ENCODE data around the gene CMKLR1.

CMKLR1 gene

DNA sequence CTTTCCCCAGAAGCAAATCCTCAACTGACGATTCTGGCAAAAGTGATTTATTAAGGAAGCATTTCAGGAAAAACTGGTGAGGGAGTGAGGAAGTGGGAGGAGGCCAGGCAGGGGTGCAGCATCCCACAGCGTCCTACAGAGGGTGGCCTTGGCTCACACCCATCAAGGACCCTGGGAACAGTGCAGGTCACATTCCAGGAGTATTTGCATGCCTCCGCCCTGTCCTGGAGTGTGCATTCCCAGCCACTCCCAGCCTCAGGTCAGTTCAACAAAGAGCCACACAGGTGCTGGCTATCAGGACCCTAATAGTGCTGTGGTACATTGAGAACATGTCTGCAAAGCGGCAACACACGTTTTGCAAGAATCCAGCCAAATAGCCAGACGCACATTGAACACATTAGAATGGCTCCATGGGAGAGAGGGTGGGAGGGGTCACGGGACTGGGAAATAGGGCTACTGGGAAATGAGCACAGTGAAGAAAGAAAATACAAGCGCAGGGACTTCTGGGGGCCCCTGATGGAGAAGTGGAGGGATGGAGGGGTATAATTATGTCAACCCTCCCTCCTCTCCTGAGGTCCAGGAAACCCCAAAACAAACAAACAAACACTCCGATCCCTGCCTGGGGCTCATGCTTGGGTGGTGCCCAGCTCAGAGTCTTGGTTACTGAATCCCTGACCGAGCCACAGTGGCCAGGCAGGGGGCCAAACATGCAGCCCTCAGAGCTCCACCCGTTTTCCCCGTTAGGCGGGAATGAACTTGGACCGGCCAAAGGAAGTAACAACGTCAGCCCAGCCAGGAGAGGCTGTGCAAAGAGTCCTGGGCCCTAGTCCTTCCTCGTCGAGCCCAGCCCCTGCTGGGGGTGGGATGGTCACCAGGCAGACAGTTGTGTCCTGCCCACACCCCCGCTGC, 36.5 kb downstream of the CMKLR1 start:
- no peak overlapping the region for H3K4me3 ChIP-seq (ENCODE audit: control insufficient read depth, low read depth, low read length)
- peak; percentile 47 for DNase-seq (ENCODE audit: low read depth)
- TF ChIP-seq, protein P1, sequence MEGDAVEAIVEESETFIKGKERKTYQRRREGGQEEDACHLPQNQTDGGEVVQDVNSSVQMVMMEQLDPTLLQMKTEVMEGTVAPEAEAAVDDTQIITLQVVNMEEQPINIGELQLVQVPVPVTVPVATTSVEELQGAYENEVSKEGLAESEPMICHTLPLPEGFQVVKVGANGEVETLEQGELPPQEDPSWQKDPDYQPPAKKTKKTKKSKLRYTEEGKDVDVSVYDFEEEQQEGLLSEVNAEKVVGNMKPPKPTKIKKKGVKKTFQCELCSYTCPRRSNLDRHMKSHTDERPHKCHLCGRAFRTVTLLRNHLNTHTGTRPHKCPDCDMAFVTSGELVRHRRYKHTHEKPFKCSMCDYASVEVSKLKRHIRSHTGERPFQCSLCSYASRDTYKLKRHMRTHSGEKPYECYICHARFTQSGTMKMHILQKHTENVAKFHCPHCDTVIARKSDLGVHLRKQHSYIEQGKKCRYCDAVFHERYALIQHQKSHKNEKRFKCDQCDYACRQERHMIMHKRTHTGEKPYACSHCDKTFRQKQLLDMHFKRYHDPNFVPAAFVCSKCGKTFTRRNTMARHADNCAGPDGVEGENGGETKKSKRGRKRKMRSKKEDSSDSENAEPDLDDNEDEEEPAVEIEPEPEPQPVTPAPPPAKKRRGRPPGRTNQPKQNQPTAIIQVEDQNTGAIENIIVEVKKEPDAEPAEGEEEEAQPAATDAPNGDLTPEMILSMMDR (IDR thresholded peaks at IDR 0.05; ENCODE audit: control insufficient read depth, insufficient read depth, low read depth, low read length, missing control alignments) = peak; percentile 7

DNA sequence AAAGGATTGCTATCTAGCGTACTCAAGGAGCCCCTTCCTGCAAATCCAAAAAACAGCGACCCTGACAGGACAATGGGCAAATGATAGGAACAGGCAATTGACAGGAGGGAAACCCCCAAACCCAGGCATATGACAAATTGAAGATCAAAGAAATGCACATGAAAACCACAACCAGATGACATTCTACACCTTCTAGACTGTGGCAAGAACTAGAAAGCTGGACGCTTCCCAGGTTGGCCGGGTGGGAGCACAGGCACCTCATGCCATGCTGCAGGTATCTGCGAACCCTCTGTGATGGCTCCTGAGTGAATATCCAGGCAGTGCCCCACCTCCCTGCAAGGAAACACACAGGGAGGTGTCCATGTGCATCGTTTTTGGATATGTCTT, 37.1 kb downstream of the CMKLR1 start:
- H3K4me3 ChIP-seq (ENCODE audit: control insufficient read depth, low read depth, low read length) = no peak overlapping the region
- no peak for DNase-seq (ENCODE audit: low read depth)
- TF ChIP-seq, protein P1 (IDR thresholded peaks at IDR 0.05; ENCODE audit: control insufficient read depth, insufficient read depth, low read depth, low read length, missing control alignments) = no peak

DNA sequence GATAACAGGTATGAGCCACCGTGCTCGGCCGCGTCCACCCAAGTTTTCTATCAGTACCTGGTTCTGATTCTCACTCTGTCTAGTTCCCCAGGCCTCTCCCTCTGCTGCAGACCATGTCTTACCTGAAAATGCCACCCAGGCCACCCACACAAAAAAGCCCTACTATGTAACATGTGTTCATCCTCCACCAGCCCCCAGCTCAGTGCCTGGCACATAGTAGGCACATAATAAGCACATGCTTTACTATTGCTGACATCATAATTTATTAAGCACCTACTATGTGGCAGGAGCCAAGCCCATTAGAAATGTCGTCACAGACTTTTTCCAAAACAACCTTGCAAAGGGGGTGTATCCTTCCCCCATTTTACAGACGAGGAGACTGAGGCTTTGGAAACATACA, 37.8 kb downstream of the CMKLR1 start:
- no peak overlapping the region for H3K4me3 ChIP-seq (ENCODE audit: control insufficient read depth, low read depth, low read length)
- DNase-seq (ENCODE audit: low read depth) = no peak

DNA sequence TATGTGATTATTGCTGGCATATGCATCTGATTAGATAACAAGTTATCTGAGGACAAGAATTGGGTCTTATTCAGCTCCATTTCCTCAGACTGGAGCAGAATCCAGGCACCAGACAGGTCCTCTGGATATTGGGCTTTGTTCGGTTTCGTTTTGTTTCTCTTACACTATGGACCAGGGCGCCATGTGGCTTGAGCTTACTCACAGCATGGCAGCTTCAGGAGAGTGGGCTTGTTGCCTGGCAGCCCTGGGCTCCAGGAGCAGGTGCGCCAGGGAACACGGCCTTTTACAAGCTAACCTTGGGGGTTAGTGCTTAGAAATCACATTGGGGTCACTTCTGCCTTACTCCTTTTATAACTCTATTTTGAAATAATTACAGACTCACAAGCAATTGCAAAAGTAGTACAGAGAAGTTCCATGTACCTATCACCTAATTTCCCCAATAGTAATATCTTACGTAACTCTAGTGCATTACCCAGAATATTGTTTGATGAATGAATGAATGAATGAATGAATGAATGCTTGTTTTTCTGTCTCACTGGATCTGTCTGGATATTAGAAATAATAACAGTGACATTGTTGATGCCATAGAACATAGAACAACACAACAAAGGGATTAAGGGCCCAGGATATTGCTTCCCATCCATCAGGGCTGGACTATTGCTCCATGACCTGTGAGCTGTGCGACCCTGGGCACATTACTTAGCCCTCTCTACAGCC, 39.0 kb downstream of the CMKLR1 start:
- no peak overlapping the region for H3K4me3 ChIP-seq (ENCODE audit: control insufficient read depth, low read depth, low read length)
- no peak for DNase-seq (ENCODE audit: low read depth)
- TF ChIP-seq, protein P1 (IDR thresholded peaks at IDR 0.05; ENCODE audit: control insufficient read depth, insufficient read depth, low read depth, low read length, missing control alignments) = no peak

More for the DNA sequence above, 37.8 kb downstream of the CMKLR1 start:
- TF ChIP-seq, protein P1 (IDR thresholded peaks at IDR 0.05; ENCODE audit: control insufficient read depth, insufficient read depth, low read depth, low read length, missing control alignments) = no peak

DNA sequence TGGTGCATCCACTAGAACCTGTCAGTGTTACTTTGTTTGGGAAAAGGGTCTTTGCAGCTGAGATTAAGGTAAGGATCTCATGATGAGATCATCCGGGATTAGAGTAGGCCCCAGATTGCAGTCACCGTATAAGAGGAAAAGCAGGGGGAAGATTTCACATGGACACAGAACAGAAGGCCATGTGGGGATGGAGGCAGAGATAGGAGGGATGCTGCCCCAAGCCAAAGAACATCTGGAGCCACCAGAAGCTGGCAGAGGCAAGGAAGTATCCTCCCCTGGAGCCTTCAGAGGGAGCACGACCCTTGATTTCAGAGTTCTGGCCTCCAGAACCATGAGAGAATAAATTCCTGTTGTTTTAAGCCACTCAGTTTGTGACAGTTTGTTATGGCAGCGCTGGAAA, 39.6 kb downstream of the CMKLR1 start:
- H3K4me3 ChIP-seq (ENCODE audit: control insufficient read depth, low read depth, low read length) = no peak overlapping the region
- TF ChIP-seq, protein P1 (IDR thresholded peaks at IDR 0.05; ENCODE audit: control insufficient read depth, insufficient read depth, low read depth, low read length, missing control alignments) = no peak
- DNase-seq (ENCODE audit: low read depth) = no peak

DNA sequence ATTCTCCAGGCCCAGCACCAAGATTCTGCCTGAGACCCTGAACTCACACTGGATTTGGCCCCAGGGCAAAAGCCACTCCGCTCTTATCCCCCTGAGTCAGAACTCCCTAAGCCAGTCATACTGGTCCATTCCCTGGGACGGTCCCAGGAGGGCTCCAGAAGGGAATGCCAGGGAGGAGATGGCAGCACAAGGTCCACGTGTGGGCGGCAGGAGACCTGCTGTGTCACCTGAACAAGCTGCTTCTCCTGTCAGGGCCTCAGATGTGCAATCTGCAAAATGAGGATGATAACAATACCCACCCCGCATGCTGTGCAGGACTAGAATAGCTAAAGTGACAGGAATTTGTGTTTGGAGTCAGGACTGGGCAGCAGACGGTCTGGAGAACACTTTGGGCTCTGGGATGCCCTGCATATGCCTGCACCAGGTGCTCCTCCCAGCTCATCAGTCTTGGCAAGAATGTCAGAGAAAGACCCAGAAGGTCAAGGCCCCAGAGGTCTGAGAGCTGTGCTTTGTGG, 40.3 kb downstream of the CMKLR1 start:
- TF ChIP-seq, protein P1 (IDR thresholded peaks at IDR 0.05; ENCODE audit: control insufficient read depth, insufficient read depth, low read depth, low read length, missing control alignments) = no peak
- H3K4me3 ChIP-seq (ENCODE audit: control insufficient read depth, low read depth, low read length) = no peak overlapping the region
- DNase-seq (ENCODE audit: low read depth) = no peak
